Thoracic aorta (tissue), 2 donors: ENCODE results near the gene CDK6. TPM values are rescaled to one million over a fixed set of nuclear protein-coding genes. Genes with fewer than 3 reads are reported as not detected.

Experiments used
- ATAC-seq: fragments of 150-250 bp; one replicate; pipeline ENCODE4 v1.8.0; 2017; ENCODE audit warnings: low read depth; ENCODE audit not compliant: insufficient number of reproducible peaks, low FRiP score
- DNase-seq: peaks from one replicate; pipeline ENCODE4 v3.0.0-alpha.2; 2020; ENCODE audit warnings: low spot score
- H3K27ac ChIP-seq, 2 donors: fragments of 200-600 bp; sonication (generic); 1 replicate in 1 of 2; 2 replicates in 1 of 2; pipeline ENCODE4 v1.5.1; 2016; ENCODE audit warnings: mild to moderate bottlenecking in 2 of 2, moderate library complexity in 2 of 2
- H3K27me3 ChIP-seq: fragments of 200-600 bp; sonication (generic); replicated peaks from 2 replicates; pipeline ENCODE4 v1.6.0; 2016; ENCODE audit warnings: mild to moderate bottlenecking; ENCODE audit not compliant: insufficient read depth
- H3K36me3 ChIP-seq: fragments of 200-600 bp; sonication (generic); one replicate; pipeline ENCODE4 v1.5.1; 2016
- H3K4me1 ChIP-seq, 2 donors: fragments of 200-600 bp; sonication (generic); 1 replicate in 1 of 2; 2 replicates in 1 of 2; pipeline versions ENCODE4 v1.5.1 to v1.6.0; 2016; ENCODE audit warnings: low read depth in 2 of 2, mild to moderate bottlenecking in 1 of 2; ENCODE audit not compliant: control insufficient read depth in 1 of 2
- H3K4me3 ChIP-seq: fragments of 200-600 bp; sonication (generic); 2 replicates; pipeline ENCODE4 v1.5.1; 2016; ENCODE audit warnings: mild to moderate bottlenecking
- H3K9me3 ChIP-seq: fragments of 200-600 bp; sonication (generic); 2 replicates; pipeline ENCODE4 v1.5.1; 2016
- total RNA-seq, 2 donors: library from RNA; depleted of rRNA; stranded (reverse); fragments of >200 nt; gene quantifications; one replicate each; pipeline versions ENCODE4 v1.1.0 to v1.2.3, GENCODE V29; 2016
- TF ChIP-seq, protein P1 (sequence below): fragments of 200-600 bp; sonication (generic); IDR thresholded peaks from one replicate; pipeline ENCODE4 v1.5.1; 2019; ENCODE audit warnings: antibody characterized with exemption

CDK6 gene
- total RNA-seq, 2 donors from 2014 or later = 25.5 to 31.8 TPM

DNA sequence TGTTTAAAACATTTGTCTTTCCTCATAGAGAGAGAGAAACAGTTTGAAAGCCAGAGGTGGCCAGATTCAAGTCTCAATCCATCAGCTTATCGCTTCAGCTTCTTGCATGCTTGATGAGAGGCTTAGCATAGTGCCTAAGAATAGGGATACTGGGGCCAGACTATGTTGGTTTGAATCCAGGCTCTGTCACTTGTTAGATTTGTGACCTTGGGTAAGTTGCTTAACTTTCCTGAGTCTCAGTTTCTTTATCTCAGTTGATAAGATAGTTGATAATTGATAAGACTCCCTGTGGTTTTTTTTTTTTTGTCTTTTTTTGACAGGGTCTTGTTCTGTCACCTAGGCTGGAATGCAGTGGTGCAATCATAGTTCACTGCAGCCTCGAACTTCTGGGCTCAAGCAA lies 12.1 kb upstream of the CDK6 start:
- DNase-seq = no peak
- no peak overlapping the region for H3K27ac ChIP-seq
- no peaks in the 10 kb centered on the region for H3K27me3 ChIP-seq
- H3K4me3 ChIP-seq = no peak overlapping the region
- no peaks in the 10 kb centered on the region for H3K9me3 ChIP-seq
- no peaks in the 10 kb centered on the region for H3K36me3 ChIP-seq
- ATAC-seq = no peak
- TF ChIP-seq, protein P1, sequence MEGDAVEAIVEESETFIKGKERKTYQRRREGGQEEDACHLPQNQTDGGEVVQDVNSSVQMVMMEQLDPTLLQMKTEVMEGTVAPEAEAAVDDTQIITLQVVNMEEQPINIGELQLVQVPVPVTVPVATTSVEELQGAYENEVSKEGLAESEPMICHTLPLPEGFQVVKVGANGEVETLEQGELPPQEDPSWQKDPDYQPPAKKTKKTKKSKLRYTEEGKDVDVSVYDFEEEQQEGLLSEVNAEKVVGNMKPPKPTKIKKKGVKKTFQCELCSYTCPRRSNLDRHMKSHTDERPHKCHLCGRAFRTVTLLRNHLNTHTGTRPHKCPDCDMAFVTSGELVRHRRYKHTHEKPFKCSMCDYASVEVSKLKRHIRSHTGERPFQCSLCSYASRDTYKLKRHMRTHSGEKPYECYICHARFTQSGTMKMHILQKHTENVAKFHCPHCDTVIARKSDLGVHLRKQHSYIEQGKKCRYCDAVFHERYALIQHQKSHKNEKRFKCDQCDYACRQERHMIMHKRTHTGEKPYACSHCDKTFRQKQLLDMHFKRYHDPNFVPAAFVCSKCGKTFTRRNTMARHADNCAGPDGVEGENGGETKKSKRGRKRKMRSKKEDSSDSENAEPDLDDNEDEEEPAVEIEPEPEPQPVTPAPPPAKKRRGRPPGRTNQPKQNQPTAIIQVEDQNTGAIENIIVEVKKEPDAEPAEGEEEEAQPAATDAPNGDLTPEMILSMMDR = no peak
- no peaks in the 10 kb centered on the region for H3K4me1 ChIP-seq

DNA sequence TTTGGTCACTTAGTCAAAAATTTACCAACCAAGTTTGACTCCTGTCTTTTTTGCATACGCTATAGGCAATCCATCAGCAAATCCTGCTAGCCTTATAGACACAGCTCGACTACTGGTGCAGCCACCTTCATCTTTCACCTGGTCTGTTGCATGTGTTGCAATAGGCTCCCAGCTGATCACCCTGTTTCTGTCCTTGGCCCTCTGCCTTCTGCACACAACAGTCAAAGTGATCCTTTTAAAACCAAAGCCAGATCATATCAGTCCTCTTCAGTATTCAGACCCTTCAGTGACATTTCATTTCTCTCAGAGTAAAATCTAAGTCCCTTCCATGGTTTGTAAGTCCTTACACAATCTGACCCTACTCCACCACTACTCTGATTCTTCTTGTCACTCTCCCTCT lies 10.9 kb upstream of the CDK6 start:
- TF ChIP-seq, protein P1 = no peak
- no peak for ATAC-seq
- Histone ChIP-seq H3K27ac (no peak overlapping the region), H3K9me3 (no peaks in the 10 kb centered on the region), H3K4me3 (no peak overlapping the region), H3K27me3 (no peaks in the 10 kb centered on the region), H3K36me3 (no peaks in the 10 kb centered on the region), H3K4me1 (no peaks in the 10 kb centered on the region)
- DNase-seq = no peak

DNA sequence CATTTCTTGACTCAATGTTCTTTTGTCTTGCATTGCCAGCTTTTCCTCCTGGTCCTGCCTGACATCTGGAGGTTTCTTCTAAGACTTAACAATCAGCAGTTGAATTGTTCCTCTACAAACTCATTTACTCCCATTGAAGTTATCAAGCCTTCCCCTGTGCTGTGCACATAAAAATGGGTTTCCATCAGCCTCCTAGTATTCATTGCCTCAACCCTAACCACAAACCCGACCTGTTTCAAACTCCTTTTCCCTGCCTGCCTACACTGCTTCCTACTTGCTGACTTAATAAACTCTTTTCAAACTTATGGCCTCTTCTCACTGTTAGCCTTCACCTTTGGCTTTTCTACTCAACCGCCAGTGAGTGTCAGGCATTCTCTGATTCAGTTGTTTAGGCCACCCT lies 9.4 kb upstream of the CDK6 start:
- Histone ChIP-seq H3K9me3 (no peaks in the 10 kb centered on the region), H3K27me3 (no peaks in the 10 kb centered on the region), H3K4me3 (no peak overlapping the region), H3K36me3 (no peaks in the 10 kb centered on the region), H3K4me1 (no peaks in the 10 kb centered on the region), H3K27ac (no peak overlapping the region)
- ATAC-seq (no peak), DNase-seq (no peak)
- TF ChIP-seq, protein P1 = no peak

DNA sequence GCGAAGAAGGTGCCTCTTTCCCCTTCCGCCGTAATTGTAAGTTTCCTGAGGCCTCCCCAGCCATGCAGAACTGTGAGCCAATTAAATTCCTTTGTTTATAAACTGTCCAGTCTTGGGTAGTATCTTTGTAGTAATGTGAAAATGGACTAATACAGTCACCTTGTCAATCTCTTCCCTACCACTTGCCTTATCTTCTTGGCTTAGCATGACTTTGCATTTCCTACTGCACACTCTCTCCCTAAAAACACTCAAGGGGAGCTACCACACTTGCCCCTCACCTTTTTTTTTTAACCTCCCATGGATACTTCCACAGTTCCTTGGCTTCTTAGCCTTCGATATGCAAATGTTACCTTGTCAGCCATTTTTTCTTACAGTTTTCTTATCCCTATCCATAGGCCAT lies 7.4 kb upstream of the CDK6 start:
- no peaks in the 10 kb centered on the region for H3K27me3 ChIP-seq
- no peak overlapping the region for H3K4me3 ChIP-seq
- DNase-seq = no peak
- TF ChIP-seq, protein P1 = no peak
- H3K4me1 ChIP-seq = no peaks in the 10 kb centered on the region
- no peak overlapping the region for H3K27ac ChIP-seq
- ATAC-seq = no peak
- H3K36me3 ChIP-seq = no peaks in the 10 kb centered on the region
- H3K9me3 ChIP-seq = no peaks in the 10 kb centered on the region

DNA sequence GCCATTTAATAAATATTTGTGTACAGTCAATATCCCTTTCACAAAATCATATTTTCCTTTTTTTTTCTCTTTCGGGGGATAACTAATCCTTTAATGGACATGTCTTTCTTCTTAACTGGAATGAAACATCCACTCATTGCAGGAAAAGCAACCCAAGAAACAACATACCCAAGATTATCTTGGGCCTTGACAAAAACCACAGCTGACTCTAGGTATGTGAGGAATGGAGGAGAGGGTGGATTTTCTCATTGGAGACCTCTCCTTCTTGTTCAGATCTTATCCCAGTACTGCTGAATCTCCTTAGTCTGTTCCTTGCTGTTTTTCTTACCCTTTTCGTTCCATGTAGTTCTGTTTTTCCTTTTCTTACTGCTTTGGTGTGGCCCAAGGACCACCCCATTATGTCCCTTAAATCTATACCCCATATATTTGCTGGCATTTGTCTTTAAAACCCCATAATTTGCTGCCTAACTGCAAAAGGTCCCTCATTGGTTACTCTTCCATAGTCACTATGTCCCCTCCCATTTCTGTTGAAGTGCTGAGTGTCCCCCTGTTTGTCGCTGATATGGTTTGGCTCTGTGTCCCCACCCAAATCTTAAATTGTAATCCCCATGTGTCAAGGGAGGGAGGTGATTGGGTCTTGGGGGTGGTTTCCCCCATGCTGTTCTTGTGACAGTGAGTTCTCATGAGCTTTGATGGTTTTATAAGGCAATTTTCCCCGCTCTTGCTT lies 6.8 kb upstream of the CDK6 start:
- Histone ChIP-seq H3K4me3 (no peak overlapping the region), H3K27me3 (no peaks in the 10 kb centered on the region), H3K27ac (no peak overlapping the region), H3K4me1 (no peaks in the 10 kb centered on the region), H3K36me3 (no peaks in the 10 kb centered on the region), H3K9me3 (no peaks in the 10 kb centered on the region)
- ATAC-seq (no peak), DNase-seq (no peak)
- TF ChIP-seq, protein P1 = no peak
